Upper lobe of right lung (tissue), 1 donor: ENCODE measurements around the gene SLAIN1. TPM values are rescaled to one million over a fixed set of nuclear protein-coding genes. Genes with fewer than 3 reads are reported as not detected.

Source experiments
- ATAC-seq: fragments of 200-7000 bp; cut with Tn5 transposase; one replicate; pipeline ENCODE4 v1.9.1; 2020; ENCODE audit warnings: mild to moderate bottlenecking, moderate library complexity
- DNase-seq: peaks from one replicate; pipeline ENCODE4 v3.0.0-alpha.2; 2020
- H3K27ac ChIP-seq: fragments of 200-600 bp; one replicate; pipeline ENCODE4 v1.8.0; 2022
- H3K27me3 ChIP-seq: fragments of 200-600 bp; one replicate; pipeline ENCODE4 v1.8.0; 2022; ENCODE audit warnings: mild to moderate bottlenecking
- H3K36me3 ChIP-seq: fragments of 200-600 bp; one replicate; pipeline ENCODE4 v1.8.0; 2022
- H3K4me1 ChIP-seq: fragments of 200-600 bp; one replicate; pipeline ENCODE4 v1.8.0; 2022
- H3K4me3 ChIP-seq: fragments of 200-600 bp; one replicate; pipeline ENCODE4 v1.8.0; 2022; ENCODE audit warnings: mild to moderate bottlenecking
- H3K9me3 ChIP-seq: fragments of 200-600 bp; one replicate; pipeline ENCODE4 v1.8.0; 2022
- CTCF ChIP-seq: fragments of 200-600 bp; IDR thresholded peaks from one replicate; pipeline ENCODE4 v1.8.0; 2022; ENCODE audit warnings: antibody characterized with exemption
- intact Hi-C: fragments of 100-400 bp; cut with DNase I; formaldehyde crosslinking; loops from one replicate; pipeline ENCODE4 v1.11.0; 2022
- microRNA-seq: library from miRNA; unstranded; fragments of <30 nt; microRNA quantifications from one replicate; pipeline ENCODE4 v1.2.0, GENCODE V29; 2020; ENCODE audit warnings: borderline microRNAs expressed
- total RNA-seq: library from RNA; stranded (reverse); fragmentation: NEBNext Ultra II Directional; extraction: Animal tissue kit (Norgen Biotek cat#: 25700); gene quantifications from one replicate; pipeline ENCODE4 v1.2.1, GENCODE V29; 2021
- donor health status: DM: no; HTN: yes; CAD: no; lungs with severe emphysema.

The SLAIN1 gene
- total RNA-seq, 1 donor from 2014 or later: 16.4 TPM

GRCh38 chr13:77807431-77808135, 110.1 kb downstream of the SLAIN1 start:
- no peak for TF ChIP-seq CTCF
- Histone ChIP-seq H3K4me3 (no peak overlapping the region), H3K36me3 (no peaks in the 10 kb centered on the region), H3K27me3 (no peaks in the 10 kb centered on the region), H3K4me1 (no peaks in the 10 kb centered on the region), H3K27ac (no peak overlapping the region), H3K9me3 (no peaks in the 10 kb centered on the region)
- ATAC-seq (no peak), DNase-seq (no peak)
- intact Hi-C loops: no loop called here

- no peak overlapping the region for H3K4me3 ChIP-seq
- ATAC-seq: peak; percentile 83
- intact Hi-C loops: no loop called here
Observed at GRCh38 chr13:77810430-77810829, 112.9 kb downstream of the SLAIN1 start.

GRCh38 chr13:77810878-77811277, 113.4 kb downstream of the SLAIN1 start:
- Histone ChIP-seq H3K4me3 (no peak overlapping the region), H3K27me3 (no peaks in the 10 kb centered on the region), H3K4me1 (no peaks in the 10 kb centered on the region), H3K9me3 (no peaks in the 10 kb centered on the region), H3K27ac (no peak overlapping the region), H3K36me3 (no peaks in the 10 kb centered on the region)
- intact Hi-C loops: no loop called here
- no peak for TF ChIP-seq CTCF
- peak; percentile 36 for ATAC-seq
- DNase-seq: no peak

More at GRCh38 chr13:77810430-77810829, 112.9 kb downstream of the SLAIN1 start:
- peak; percentile 53 for TF ChIP-seq CTCF
- no peak overlapping the region for H3K27ac ChIP-seq
- DNase-seq: no peak
- no peaks in the 10 kb centered on the region for H3K4me1 ChIP-seq
- no peaks in the 10 kb centered on the region for H3K9me3 ChIP-seq
- H3K36me3 ChIP-seq: no peaks in the 10 kb centered on the region
- no peaks in the 10 kb centered on the region for H3K27me3 ChIP-seq

GRCh38 chr13:77811381-77811780, 113.9 kb downstream of the SLAIN1 start:
- no peaks in the 10 kb centered on the region for H3K9me3 ChIP-seq
- ATAC-seq: no peak
- no peak for TF ChIP-seq CTCF

GRCh38 chr13:77811981-77812380, 114.5 kb downstream of the SLAIN1 start:
- no peak overlapping the region for H3K4me3 ChIP-seq
- ATAC-seq: no peak
- no peaks in the 10 kb centered on the region for H3K36me3 ChIP-seq
- no peaks in the 10 kb centered on the region for H3K4me1 ChIP-seq
- no peak for TF ChIP-seq CTCF
- no peaks in the 10 kb centered on the region for H3K27me3 ChIP-seq
- no peak overlapping the region for H3K27ac ChIP-seq
- intact Hi-C loops: no loop called here
- no peak for DNase-seq
- no peaks in the 10 kb centered on the region for H3K9me3 ChIP-seq

More at GRCh38 chr13:77811381-77811780, 113.9 kb downstream of the SLAIN1 start:
- H3K36me3 ChIP-seq: no peaks in the 10 kb centered on the region
- H3K27ac ChIP-seq: no peak overlapping the region
- no peak for DNase-seq
- H3K4me1 ChIP-seq: no peaks in the 10 kb centered on the region
- intact Hi-C loops: no loop called here
- H3K27me3 ChIP-seq: no peaks in the 10 kb centered on the region
- H3K4me3 ChIP-seq: no peak overlapping the region

Small RNA genes within 50 kb of the gene (microRNA-seq; reads per million reads assigned to microRNA genes)
- not detected for gene MIR3665

Other genes starting within 250 kb of the SLAIN1 start
- 109 TPM for gene SCEL, start 162.0 kb upstream of the SLAIN1 start, total RNA-seq
- 61.7 TPM for gene EDNRB, start 221.1 kb downstream of the SLAIN1 start, total RNA-seq